GM21367 (cell line): ENCODE data around the gene HYLS1.
A peak's percentile ranks its signal among the peaks of the same experiment; 100 is the strongest.
"Not testable (repeated sequence)": the region's sequence is repeated elsewhere in the genome, so short reads cannot be mapped to it uniquely, and the experiment has no call there.

Experiments used
- ATAC-seq: cut with Tn5 transposase; IDR thresholded peaks from one replicate; pipeline ENCODE4 v1.9.1; 2021; ENCODE audit not compliant: unreplicated experiment

Gene HYLS1

GRCh38 chr11:125902927-125903710 is 15.7 kb downstream of the HYLS1 start, which contains the start of gene PUS3:
Gene PUS3 (minus strand): TSS chr11:125903206. CDS start chr11:125896284, 6,922 bp downstream.
- ATAC-seq = peak; percentile 99

DNA sequence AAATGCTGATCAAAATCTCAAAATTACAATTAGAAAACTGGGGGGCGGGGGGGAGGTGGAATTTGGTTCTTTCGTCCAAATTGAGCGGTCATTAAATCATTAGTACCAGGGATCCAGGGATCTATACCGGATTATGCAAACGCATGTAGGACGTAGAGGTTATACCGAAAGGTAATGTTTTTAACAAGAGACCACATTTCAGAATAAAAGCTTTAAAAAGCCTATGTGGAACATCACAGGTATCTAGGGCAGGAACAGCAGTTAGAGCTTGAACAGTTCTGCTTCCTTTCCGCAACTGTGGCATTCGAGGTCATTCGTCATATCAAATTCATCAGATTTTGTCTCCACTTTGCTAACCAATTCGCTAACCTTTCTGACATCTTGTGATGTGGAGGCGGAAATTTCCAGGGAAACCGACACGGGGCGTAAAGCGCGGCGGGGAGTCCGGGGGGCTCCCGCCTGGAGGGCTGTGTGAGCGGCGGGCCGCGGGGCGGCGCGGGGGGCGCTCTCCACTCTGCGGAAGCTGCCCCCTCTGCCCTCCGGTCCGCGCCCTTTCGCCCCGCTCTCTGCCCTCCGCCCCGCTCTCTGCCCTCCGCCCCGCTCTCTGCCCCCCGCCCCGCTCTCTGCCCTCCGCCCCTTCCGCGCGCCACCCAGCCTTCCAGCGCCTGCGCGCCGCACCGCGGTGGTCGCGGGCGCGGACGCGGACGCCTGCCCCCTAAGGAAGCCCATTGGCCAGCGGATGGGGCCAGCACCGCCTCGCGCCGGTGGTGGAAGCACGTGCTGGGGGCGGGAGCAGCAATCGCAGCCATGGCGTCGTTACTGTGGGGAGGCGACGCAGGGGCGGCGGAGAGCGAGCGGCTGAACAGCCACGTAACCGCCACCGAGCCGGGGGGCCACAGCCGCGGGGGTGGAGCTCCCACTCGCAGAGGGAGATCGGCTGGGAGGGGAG is 16.5 kb downstream of the HYLS1 start, which contains the start of gene DDX25:
Gene DDX25, plus strand, starts transcription at position 798 of the 949 bp plus-strand sequence. Its CDS starts 10 bp downstream, at position 808.
- ATAC-seq = no peak

DNA sequence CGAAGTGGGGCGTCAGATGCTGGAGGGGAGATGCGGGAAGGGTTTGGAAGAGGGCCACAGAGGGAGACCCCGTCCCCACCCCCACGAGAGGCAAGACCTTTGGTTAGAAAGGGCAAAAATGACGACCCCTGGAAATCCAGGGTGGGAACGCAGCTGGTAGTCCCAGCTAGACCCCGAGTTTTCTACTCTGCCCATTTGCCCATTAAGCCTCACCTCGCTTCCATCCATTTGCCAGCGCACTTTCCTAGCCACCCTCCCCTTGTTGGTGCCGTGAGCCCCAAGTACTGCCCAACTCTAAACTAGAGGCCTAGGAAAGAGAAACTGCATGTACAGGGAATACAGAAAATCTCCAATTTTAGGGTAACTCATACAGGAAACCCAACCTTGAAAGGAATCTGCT is 17.2 kb downstream of the HYLS1 start:
- no peak for ATAC-seq

DNA sequence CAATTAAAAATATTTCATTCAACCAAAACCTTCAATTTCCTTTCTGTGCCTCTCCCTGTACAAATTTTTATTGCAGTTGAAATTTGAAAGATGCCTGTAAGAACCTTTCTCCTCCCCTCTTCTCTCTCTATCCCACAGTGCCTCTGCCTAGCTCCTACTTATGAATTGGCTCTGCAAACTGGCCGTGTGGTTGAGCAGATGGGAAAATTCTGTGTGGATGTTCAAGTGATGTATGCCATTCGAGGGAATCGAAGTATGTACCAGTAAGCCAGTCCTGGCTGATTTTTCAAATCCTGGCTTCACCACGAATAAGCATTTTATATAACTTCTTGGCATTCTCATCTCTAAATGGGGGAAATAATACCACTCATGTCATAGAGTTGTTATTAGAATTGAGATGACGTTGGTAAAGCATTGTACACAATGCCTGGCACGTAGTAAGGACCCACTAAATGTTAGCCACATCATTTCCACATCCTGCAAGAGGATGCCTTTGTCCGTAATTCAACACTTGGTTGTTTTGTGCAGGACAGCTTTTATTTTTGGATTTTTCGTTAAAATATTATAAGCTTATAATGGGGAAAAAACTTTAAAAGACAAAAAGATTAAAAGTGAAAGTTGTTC is 22.9 kb downstream of the HYLS1 start:
- ATAC-seq = no peak

DNA sequence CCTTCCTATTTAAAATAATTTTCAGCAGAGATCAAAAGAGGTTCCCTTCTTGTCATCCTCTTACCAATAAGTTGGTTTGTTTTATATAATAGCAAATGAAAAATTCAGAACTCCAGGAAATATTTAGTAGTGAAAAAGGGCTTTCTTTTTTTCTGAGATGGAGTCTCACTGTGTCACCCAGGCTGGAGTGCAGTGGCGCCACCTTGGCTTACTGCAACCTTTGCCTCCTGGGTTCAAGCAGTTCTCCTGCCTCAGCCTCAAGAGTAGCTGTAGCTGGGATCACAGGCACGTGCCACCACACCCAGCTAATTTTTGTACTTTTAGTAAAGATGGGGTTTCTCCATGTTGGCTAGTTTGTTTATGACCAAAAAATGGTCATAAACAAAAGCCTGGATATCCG is 27.1 kb downstream of the HYLS1 start:
- ATAC-seq = not testable (repeated sequence)

DNA sequence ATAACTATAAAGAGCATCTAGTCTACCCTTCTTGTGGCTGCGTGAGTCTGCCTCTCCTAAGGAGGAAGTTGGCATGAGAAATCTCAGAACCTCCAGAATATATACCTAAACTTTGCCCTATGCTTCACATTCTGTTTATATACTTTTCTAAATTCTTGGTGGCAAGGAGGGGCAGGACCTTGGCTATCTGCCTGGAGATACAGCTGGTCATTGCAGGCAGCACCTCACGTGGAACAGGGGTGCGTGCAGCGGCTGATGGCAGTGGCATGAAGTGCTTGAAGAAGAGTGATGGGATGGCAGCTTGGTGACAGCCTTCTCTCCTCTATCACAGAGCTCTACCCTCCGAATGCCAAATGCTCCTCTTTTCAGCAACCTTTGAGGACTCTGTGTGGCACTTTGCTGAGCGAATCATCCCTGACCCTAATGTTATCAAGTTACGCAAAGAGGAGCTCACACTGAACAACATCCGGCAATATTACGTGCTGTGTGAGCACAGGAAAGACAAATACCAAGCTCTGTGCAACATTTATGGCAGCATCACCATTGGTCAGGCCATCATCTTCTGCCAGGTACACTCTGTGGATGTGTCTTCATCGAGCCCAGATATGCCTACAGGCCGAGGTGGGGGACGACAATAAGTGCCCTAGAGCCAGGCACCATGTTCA is 29.3 kb downstream of the HYLS1 start:
- no peak for ATAC-seq

DNA sequence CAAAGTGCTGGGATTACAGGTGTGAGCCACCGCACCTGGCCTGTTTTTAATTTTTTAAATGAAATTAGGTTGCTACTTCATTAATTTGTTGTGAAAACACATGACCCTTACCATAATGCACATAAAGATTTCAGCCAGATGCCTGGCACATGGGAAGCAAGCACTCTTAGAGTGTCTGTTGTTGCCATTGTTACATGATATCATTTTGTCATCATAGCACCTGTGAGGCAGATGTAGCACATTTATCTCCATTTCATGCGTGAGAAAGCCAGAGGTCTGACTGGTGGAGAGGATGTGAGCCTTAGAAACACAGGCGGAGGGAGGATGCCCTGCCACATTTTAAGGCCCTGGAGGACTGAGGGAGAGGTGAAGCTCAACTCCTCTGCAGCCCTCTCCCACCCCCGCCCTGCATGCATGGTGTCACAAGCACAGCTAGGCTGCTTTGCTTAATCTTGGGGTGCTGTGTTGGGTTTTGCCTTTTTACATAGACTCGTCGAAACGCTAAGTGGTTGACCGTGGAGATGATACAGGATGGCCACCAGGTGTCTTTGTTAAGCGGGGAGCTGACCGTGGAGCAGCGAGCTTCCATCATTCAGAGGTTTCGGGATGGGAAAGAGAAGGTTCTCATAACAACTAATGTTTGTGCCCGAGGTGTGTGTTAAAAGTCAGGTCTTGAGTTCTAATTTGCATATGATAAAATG is 30.8 kb downstream of the HYLS1 start:
- no peak for ATAC-seq

DNA sequence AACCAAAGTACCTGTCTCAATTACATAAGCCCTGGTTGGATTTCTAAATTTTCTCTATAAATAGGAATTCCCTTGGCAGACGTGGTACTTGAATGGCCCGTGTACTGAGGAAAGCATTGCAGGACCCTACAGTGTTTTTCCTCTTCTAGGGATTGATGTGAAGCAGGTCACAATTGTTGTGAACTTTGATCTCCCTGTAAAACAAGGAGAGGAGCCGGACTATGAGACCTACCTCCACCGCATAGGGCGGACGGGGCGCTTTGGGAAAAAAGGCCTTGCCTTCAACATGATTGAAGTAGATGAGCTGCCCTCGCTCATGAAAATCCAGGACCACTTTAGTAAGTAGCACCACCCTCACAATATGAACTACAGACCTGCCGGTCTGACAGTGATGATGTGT is 33.6 kb downstream of the HYLS1 start:
- no peak for ATAC-seq

GRCh38 chr11:125922156-125922555 is 34.7 kb downstream of the HYLS1 start:
- ATAC-seq = no peak

DNA sequence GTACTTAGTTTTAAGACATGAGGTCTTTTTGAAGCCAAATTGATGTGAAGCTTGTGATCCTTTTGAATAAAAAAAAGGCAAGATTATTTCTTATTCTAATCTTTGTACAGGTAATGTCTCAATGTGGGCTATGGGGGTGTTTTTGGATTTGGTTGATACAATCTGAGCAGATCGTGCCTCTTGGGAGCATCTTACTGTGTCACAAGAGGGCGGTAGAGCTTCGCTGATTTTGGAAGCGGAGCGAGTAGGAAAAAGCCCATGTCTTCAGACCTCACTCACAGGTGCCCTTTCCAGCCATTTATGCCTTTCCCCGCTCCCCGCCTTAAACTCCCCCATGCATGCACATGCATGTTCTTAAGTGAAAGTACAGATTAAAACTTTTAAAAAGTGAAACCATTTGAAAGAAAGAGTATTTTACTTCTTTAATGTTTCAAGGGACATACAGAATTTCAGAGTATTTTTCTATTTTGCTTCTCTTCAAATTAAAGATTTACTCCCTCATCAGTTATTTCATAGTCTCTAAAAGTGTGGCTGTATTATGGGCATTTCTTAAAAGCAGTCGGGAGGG is 35.6 kb downstream of the HYLS1 start:
- no peak for ATAC-seq

DNA sequence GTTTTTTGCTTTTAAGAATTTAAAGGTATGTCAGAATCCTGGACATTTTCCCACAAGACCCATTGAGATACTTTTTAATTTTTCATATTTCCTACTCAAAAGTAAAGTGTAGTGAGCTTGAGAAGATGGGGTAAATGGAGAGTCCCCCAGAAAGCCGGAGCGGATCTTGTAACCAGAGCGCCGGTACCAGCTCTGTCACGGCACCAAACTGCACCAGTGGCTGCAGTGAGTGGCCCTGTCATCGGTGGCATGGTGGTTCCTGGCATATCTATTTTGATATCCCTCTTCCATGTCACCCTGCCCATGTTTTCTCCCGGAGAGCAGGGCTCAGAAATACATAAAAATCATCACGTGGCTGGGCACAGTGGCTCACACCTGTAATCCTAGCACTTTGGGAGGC is 36.2 kb downstream of the HYLS1 start:
- ATAC-seq = no peak

- no peak for ATAC-seq
These were observed 37.0 kb downstream of the HYLS1 start for GRCh38 chr11:125924384-125925007.

GRCh38 chr11:125925247-125925740 is 37.8 kb downstream of the HYLS1 start:
- no peak for ATAC-seq

GRCh38 chr11:125925804-125926203 is 38.3 kb downstream of the HYLS1 start:
- ATAC-seq = no peak

DNA sequence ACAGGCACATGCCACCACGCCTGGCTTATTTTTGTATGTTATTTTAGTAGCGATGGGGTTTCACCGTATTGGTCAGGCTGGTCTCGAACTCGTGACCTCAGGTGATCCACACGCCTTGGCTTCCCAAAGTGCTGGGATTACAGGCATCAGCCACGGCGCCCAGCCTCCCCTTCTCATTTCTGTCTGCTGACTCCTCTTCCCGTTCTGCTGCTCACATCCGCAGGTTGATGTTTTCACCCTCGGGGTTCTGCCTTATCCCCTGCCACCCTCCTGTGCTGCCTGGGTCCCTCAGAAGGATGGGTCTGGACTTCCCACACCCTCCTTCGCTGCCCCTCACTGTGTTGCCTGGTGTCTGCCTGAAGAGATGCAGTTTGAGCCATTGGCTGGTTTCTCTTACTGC is 39.2 kb downstream of the HYLS1 start:
- no peak for ATAC-seq

GRCh38 chr11:125929445-125930075 is 42.1 kb downstream of the HYLS1 start:
- no peak for ATAC-seq

- no peak for ATAC-seq
These were observed 42.6 kb downstream of the HYLS1 start for GRCh38 chr11:125930076-125930450.

GRCh38 chr11:125931116-125931515 is 43.6 kb downstream of the HYLS1 start:
- no peak for ATAC-seq

DNA sequence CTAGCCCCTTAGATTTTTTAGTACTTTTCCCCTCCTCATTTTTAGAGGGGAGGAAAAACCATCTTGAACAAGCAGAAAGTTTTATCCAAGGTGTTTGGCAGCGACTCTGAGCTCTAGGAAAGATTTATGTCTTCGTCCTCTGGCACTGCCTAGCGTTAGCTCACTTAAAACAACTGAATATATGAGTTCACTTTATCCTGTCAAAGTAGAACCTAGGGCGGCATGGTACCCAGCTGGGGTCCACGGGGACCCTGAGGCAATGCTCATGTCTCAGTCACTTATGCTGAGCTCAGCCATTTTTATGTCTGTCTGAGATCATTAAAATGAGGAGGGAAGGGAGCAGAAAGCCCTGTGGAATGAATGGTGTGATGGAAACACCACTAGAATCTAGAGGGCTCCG is 44.2 kb downstream of the HYLS1 start:
- ATAC-seq = no peak
